ENCODE results near the gene SUMF1. TPM values are rescaled to one million over a fixed set of nuclear protein-coding genes. Genes with fewer than 3 reads are reported as not detected.

SUMF1 gene
- total RNA-seq, 1 experiment from 2014 or later: 26.6 TPM

GRCh38 chr3:4492208-4493013, 25.3 kb upstream of the SUMF1 start:
- RAD21 ChIA-PET (ENCODE audit: low non-redundant PET in 1 of 2, low total read pairs in 2 of 2, uncharacterized antibody in 2 of 2, unreplicated experiment in 2 of 2): interaction anchor here in 1 of 2 experiments (1.3 kb wide), 1 partner anchor 25 kb away, joined by 3 read pairs; the partner anchor contains the start of gene SUMF1
- DNase-seq (ENCODE audit: low read depth, low spot score) (no peak), ATAC-seq (peak; percentile 44)
- intact Hi-C loops (cut with micrococcal nuclease): loop anchor here (2.0 kb wide), 1 partner anchor 26 kb away; the partner anchor contains the start of gene SUMF1
- Histone ChIP-seq H3K9ac (ENCODE audit: low read length) (peak overlapping the region; percentile 42), H3K4me1 (ENCODE audit: control insufficient read depth in 1 of 2, insufficient read depth in 2 of 2, low read length in 2 of 2) (peaks cover 2 to 19% of the 10 kb centered on the region in 2 experiments; a peak in 2 of 4 replicates), H3K9me2 (ENCODE audit: insufficient read depth) (no peaks in the 10 kb centered on the region), H2AFZ (ENCODE audit: low read depth, low read length, poor library complexity, severe bottlenecking) (peak overlapping the region; percentile 98), H3K36me3 (ENCODE audit: control insufficient read depth in 1 of 2, insufficient read depth in 2 of 2, low read length in 2 of 2) (no peaks in the 10 kb centered on the region), H3K4me3 (replicated peaks in 1 of 2; ENCODE audit: low read depth in 1 of 2, low read length in 2 of 2) (peak overlapping the region; percentile 58 to 61), H3K27me3 (ENCODE audit: insufficient read depth, low read length) (peaks cover 46% of the 10 kb centered on the region), H3K27ac (ENCODE audit: low read depth, low read length) (peak overlapping the region; percentile 16; the same call in 1 of the 2 replicates), H3K4me2 (ENCODE audit: low read length) (peak overlapping the region; percentile 91), H3K79me2 (ENCODE audit: insufficient read depth, low read length) (no peaks in the 10 kb centered on the region), H3K9me3 (ENCODE audit: control insufficient read depth in 1 of 2, insufficient read depth in 1 of 2, low read depth in 1 of 2, low read length in 2 of 2) (no peaks in the 10 kb centered on the region), H4K20me1 (ENCODE audit: insufficient read depth) (no peaks in the 10 kb centered on the region)
- CTCF ChIA-PET: no interaction called here
- POLR2A ChIA-PET: interaction anchor here (0.6 to 2.4 kb wide), 13 partner anchors 10 to 142 kb away, joined by 3 to 13 read pairs (median 5); partner anchors contain the start of gene SUMF1
- no TSS peak for BruUV-seq (replicated peaks)
- no peak for TF ChIP-seq SRF (IDR thresholded peaks at IDR 0.05; ENCODE audit: low read depth)
- TF ChIP-seq SIN3A (IDR thresholded peaks at IDR 0.05; ENCODE audit: low read depth): no peak
- no peak for TF ChIP-seq ZBTB33 (IDR thresholded peaks at IDR 0.05; ENCODE audit: extremely low read depth, insufficient replicate concordance, low read length)
- TF ChIP-seq RAD21 (IDR thresholded peaks at IDR 0.05; ENCODE audit: low read depth): no peak
- peak; percentile 94; the same call in 1 of the 2 replicates for TF ChIP-seq EZH2 (IDR thresholded peaks at IDR 0.05)
- no peak for TF ChIP-seq REST (IDR thresholded peaks at IDR 0.05; ENCODE audit: low read depth)
- TF ChIP-seq EZH2phosphoT487 (IDR thresholded peaks at IDR 0.05; ENCODE audit: borderline replicate concordance): peak; percentile 82; the same call in 1 of the 2 replicates
